Measurements from ENCODE around the gene LYPD8.
"Not testable (repeated sequence)": the region's sequence is repeated elsewhere in the genome, so short reads cannot be mapped to it uniquely, and the experiment has no call there.

The LYPD8 gene, protein sequence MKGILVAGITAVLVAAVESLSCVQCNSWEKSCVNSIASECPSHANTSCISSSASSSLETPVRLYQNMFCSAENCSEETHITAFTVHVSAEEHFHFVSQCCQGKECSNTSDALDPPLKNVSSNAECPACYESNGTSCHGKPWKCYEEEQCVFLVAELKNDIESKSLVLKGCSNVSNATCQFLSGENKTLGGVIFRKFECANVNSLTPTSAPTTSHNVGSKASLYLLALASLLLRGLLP

DNA sequence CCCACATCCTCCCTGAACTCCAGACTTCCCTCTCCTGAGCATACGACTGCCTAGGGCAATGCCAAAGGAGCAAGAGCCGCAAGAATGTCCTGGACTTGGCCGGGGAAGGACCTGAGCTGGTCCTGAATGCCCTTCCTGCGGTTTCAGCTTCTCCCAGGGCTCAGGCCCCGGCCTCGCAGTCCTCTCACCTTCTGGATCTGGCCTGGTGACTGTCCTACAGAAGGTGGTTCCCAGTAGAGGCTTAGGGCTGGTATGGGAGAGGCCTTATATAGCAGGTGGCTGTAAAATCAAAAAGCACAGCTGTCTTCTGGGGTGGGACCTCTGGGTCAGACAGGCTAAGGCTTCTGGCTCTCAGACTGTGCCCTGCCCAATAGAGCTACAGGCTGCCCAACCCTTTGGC is at the start of gene LYPD8:
Gene LYPD8, minus strand, starts transcription at position 243 of the 400 bp plus-strand sequence. CDS start 4,678 bp downstream, outside the sequence.
- DNase-seq, result no peak

DNA sequence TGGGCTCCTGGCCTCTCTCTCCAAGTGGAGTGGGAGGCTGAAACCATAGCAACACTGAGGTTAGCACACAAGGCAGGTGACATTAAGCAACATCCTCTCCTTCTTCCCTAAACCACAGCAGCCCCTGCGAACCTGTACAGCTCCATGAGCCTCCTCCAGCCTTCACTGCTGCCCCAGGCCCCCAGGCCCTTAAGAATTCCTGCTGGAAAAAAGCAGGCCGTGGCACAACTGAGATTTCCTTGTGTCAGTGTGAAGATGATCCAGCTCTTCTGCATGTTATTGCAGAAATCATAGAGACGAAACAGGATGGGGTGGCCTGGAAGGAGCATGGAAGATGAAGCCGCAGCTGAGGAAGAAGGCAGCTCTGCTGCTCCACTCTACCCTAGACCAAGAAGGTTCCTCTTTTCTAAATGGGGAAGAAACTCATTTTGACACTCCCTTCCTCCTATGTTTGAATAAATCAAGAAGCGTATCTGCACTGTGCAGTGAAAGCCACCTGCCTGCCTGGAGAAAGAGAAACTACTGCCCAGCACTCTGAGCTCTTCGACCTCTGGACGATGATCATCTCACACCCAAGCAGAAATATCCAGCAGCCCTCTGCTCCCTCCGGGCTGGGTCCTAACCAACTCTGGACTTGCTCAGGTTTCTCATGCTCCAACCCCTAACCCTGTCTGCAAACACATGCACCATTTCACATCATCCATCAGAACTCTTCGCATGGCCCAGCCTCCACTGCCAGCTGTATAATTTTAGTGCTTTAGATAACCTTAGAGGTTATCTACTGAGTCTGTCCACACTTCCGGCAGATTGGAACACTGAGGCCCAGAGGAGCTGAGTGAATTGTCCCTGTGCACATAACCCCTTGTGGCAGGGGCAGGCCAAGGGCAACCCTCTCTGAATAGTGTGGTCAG is 49.5 kb upstream of the LYPD8 start:
- DNase-seq, result no peak

DNA sequence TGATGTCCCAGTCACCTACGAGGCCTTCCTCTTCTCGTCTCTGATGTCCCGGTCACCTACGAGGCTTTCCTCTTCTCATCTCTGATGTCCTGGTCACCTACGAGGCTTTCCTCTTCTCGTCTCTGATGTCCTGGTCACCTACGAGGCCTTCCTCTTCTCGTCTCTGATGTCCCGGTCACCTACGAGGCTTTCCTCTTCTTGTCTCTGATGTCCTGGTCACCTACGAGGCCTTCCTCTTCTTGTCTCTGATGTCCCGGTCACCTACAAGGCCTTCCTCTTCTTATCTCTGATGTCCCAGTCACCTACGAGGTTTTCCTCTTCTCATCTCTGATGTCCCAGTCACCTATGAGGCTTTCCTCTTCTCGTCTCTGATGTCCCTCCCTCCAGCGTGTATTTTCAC is 47.9 kb upstream of the LYPD8 start:
- DNase-seq, result not testable (repeated sequence)

DNA sequence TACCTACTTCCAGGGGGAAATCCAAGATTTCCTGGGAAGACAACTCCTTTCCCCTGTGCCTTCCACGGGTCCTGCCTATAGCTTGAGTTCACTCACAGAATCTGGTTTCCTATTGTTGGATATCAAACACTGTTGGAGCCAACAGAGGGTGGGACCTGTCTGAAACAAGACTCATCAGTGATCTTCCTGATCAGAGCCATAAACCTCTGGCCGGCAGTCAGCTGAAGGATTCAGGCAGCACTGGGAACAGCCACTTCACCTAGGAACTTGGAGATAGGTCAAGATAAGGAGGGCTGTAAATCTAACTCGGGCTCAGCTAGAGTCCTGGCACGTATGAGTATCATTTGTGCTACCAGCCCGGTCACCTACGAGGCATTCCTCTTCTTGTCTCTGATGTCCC is 46.9 kb upstream of the LYPD8 start:
- DNase-seq, result no peak

DNA sequence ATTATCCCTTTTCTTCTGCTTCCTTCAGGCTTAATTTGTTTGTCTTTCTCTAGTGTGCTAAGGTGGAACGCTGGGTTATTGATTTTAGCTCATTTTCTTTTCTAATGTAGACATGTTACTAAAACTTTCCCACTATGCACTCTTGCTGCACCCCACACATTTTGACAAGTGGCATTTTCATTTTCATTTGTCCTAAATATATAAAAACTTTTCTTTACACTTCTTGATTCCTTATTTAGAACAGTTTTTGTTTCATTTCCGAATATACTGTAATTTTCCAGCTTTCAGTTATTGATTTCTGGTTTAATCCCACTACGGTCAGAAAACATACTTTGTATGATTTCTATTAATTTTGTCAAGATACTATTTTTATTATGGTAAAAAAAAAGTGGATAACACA is 44.9 kb upstream of the LYPD8 start:
- no peak for DNase-seq

DNA sequence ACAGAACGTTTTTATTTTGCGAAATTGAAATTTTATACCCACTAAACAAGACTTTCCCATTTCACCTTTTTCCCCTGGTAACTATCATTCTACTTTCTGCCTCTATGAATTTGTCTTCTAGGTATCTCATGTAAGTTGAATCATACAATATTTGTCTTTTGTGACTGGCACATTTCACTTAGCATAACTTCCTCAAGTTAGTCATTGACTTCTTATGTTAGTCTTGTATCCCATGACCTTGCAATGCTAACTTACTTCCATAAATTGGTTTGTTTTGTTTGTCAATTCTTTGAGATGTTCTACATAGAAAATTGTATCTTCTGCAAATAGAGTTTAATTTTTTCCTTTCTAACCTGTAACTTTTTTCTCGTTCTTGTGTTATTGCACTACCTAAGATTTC is 43.2 kb upstream of the LYPD8 start:
- DNase-seq, result no peak

DNA sequence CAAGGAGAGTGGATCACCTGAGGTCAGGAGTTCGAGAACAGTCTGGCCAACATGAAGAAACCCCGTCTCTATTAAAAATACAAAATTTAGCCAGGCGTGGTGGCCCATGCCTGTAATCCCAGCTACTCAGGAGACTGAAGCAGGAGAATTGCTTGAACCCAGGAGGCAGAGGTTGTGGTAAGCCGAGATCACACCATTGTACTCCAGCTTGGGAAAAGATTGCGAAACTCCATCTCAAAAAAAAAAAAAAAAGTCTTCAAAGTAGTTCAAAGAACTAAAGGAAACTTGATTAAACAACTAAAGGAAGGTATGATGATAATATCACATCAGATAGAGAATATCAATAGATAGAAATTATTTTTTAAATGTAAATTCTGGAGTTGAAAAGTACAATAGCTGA is 39.1 kb upstream of the LYPD8 start:
- DNase-seq, result not testable (repeated sequence)

DNA sequence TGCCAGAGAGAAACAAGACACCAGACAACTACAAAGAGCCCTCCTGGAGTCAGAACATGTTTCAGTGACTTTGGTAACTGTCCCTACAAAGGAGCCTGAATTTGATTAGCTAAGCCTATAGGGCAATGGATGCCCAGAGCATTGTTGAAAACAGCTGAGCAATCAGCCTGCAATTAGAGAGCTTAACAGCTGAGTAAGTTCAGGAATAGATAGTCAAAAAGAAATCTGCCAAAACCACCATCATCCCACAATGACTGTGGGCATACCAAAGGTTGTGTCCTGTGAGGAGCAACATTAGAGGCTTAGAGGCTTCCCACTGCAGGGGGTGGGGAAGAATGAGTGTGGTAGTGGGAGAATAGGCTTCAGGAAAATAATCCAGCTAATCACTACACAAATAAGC is 38.0 kb upstream of the LYPD8 start:
- no peak for DNase-seq

DNA sequence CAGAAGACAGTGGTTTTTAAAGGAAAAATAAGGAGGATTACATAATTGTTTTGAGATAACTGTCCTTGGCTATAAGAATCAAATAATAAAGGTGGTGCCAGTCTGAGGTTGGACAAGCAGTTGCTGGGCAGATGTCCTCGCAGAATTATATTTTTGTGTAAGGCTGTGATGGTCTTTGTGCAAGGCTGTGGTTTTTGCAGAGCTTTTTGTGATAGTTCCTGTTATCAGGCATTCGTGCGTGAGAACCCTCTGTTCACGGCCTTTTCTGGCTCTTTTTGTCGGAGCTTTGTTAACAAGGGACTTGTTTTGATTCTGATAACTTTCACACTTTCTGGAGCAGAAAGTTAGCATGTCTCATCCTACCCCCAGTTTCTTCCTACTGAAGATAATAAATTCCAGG is 36.8 kb upstream of the LYPD8 start:
- no peak for DNase-seq

DNA sequence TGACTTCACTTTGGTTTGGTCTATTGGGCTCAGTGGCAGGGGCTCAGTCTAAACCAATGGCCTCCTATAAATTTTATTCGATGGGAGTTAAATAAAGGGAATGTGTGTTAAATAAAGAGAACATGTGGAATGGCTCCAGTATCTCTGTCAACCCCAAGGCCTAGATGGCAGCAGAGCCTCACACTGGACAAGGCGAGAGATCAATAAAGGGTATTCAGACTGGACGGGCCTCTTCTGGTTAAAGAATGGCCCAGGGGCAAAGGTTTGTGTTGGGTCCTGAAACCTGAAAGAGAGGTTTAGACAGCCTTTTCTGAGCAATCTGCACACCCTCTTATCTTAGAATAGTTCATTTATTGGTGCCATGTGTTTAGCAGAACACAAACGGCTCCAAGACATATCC is 35.5 kb upstream of the LYPD8 start:
- DNase-seq, result no peak

DNA sequence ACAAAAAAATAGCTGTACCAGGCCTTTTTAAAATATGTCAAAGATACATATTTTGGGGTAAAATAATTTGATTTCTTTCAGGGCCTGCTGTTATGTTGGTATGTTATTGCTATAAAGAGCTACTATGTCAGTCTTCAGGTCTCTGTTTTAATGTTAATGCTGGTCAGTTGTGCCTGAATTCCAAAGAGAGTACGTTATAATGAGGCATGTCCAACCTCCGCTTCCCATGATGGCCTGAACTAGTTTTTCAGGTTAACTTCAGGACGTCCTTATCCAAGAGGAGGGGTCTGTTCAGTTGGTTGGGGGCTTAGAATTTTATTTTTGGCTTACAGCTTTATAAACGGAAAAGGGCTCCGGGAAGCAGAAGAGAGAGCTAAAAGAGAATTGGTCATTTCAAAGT is 34.9 kb upstream of the LYPD8 start:
- DNase-seq, result no peak

DNA sequence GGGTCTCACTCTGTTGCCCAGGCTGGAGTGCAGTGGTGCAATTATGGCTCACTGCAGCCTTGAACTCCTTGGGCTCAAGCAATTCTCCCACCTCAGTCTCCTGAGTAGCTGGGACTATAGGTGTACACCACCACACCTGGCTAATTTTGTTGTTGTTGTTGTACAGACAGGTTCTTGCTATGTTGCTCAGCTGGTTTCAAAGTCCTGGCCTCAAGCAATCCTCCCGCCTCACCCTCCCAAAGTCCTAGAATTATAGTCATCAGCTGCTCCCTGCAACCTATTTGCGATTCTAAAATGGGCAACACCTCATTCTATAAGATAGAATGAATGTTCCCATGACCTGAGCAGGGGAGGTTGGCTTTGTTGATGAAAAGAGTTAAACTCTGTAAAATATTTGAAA is 33.8 kb upstream of the LYPD8 start:
- DNase-seq, result not testable (repeated sequence)

DNA sequence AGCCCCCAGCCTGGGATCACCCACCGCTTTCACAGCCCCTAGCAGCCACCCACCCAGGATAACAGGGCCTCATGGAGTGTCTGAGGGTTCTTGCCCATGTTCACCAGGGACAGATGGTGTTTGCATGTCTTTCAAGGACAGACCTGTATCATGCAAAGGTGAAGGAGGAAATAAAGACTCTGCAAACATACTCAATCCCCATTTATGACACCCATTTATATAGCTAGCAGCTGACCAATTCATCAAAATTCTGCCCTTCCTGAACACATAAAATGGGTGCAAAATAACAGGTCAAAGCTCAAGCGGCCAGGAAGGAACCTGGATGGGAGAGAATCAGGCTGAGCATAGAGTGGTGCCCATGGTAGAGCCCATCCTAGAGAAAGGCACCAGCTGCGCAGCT is 32.8 kb upstream of the LYPD8 start:
- DNase-seq, result no peak

DNA sequence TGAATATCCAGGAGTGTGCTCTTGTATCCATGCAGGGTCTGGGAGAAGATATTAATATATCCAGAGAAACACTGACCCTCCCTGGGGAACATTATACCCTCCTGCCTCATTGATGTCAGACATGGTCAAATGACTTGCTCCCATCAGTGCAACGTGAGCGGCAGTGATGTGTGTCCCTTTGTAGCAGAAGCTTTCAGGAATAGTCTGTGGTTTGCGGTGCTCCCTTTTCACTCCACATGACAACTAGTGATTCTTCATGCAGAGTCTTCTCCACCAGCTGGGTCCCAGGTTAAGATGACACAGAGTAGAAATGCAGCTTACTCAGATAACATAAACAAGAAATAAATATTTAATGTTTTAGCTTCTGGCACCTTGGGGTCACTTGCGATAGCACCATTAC is 31.9 kb upstream of the LYPD8 start:
- no peak for DNase-seq

DNA sequence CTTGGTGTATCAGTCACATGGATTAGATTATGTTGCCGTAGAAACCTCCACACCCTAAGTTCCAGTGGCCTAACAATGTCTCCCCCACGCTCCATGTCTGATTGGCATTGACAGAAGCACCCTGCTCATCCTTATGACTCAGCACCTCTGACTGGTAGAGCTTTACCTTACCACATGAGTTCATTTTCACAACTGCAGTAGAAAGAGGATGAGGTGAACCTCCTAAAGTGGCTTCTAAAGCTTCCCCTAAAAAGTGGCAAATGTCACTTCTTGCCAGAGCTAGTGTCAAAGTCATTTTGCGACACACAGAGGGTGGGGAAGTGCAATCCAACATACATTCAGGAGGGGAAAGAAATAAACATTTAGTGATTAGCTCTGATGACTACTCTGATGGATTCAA is 30.6 kb upstream of the LYPD8 start:
- no peak for DNase-seq

DNA sequence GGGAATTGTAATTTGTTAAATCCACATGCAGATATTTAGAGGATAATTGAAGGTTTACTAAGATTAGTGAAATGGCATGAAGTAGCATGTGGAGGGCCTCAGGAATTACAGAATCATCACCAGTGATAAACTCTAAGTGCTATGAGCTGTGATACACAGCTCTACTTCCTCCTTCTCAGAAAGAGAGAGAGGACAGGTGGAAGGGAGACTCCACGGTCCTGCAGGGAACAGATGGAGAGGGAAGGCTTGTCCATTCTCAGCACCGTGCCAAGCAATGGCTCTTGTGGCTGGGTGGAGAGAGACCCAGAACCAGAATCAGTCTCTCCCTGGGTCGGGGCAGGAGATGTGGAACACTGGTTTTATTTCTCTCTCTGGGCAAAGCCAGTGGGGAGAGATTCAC is 27.8 kb upstream of the LYPD8 start:
- DNase-seq, result no peak

DNA sequence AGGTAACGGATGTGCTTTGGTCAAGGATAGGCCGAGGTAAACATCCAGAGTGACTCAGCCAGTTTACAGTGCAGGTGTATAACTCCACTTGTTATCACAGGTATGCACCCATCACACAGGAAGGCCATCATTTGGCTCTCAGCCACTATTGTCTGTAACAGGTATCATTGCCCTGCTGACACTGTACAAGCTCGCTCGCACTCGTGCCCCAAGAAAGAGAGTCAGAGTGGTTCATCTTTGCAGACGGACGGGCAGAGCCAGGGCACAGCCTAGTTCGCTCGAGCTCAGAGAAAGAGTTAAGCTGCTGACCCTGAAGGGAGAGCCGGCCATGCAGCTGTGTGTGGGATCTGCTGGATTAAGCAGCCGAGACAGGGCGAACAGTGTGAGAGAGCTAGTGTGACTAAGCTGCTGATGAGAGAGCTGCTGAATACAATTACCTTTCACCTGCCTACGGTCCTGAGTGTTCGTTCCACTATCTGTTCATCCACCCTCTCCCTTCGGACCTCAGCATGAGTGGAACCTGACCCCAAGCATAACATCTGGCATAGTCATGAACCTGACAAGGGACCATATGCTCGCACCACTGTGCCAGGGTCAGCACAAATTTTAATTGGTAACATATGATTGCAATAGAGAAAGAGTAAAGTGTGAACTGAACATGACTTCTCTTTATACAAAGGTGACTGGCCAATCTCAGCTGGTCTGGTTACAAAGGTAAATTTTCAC is 27.0 kb upstream of the LYPD8 start:
- no peak for DNase-seq

DNA sequence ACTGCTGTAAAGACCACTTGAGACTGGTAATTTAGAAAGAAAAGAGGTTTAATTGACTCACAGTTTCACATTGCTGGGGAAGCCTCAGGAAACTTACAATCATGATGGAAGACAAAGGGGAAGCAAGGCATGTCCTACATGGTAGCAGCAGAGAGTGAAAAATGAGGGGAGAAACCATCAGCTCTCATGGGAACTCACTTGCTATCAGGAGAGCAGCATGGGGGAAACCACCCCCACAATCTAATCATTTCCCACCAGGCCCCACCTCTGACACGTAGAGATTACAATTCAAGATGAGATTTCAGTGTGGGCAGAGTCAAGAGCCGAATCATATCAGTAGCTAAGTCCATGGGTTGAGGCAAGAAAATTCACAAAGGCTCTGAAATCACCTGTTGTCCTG is 23.8 kb upstream of the LYPD8 start:
- no peak for DNase-seq

DNA sequence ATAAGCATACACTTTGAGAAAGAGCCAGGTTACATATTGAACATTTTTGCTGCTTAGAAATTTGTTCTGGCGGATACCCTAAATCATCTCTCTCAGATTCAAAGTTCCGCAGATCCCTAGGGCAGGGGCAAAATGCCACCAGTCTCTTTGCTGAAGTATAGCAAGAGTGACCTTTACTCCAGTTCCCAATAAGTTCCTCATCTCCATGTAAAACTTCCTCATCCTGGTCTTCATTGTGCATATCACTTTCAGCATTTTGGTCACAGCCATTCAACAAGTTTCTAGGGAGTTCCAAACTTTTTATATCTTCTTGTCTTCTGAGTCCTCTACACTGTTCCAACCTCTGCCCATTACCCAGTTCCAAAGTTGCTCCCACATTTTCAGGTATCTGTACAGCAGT is 23.3 kb upstream of the LYPD8 start:
- no peak for DNase-seq

DNA sequence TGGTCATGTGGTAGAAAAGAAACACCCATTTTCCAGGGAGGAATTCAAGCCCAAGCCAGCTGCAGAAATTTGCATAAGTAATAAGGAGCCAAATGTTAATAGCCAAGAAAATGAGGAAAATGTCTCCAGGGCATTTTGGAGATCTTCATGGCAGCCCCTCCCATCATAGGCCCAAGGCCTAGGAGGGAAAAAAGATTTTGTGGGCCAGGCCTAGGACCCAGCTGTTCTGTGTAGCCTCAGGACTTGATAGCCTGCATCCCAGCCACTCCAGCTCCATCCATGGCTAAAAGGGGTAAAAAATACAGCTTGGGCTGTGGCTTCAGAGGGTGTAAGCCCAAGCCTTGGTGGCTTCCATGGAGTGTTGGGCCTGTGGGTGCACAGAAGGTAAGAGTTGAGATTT is 21.4 kb upstream of the LYPD8 start:
- DNase-seq, result no peak

DNA sequence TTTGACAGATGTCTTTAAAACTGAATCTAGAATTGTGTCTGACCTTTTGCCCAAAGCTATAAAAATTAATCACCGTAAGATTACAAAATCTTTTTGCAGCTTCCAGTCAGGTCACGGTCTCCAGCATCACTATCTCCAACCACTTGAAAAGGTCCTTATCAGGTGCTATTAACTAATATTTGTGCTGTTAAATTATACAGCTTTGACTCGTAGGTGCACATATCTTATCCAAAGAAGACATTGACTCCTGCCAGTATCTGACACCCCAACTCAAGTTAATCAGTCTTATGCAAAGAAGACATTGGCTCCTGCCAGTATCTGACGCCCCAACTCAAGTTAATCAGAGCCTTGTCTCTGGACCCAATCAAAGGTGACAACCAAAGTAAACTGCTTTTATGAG is 19.9 kb upstream of the LYPD8 start:
- no peak for DNase-seq

DNA sequence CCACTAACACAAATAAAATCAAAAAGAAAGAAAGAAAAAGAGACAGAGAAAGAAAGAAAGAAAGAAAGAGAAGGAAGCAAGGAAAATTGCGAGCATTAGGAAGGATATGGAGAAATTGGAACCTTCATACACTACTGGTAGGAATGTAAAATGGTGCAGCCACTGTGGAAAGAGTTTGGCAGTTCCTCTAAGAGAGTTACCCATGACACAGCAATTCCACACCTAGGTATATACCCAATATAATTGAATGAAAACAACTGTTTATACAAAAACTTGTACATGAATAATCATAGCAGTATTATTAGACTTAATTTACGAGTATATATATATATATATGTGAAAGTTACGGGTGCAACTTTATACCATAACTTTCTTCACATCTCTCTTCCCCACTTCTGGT is 4.1 kb upstream of the LYPD8 start:
- no peak for DNase-seq

DNA sequence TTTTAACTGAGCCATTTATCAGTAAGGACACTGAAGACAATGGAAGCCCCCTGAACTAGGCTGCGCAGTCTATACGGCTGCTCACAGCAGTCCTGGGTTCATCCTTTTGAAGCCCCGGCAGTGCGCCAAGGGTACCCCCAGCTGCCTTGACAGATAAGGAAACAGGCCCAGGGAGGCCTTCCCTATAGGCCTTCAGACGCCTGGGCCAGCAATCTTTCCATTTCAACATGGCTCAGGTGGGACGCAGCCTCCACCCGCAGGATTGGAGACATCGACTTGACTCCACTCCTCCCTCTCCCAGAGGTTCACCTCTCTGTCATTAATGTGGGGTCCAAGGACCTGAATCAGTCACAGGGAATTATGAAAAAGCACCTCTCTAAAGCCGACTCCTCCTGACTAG is 2.8 kb upstream of the LYPD8 start:
- no peak for DNase-seq

DNA sequence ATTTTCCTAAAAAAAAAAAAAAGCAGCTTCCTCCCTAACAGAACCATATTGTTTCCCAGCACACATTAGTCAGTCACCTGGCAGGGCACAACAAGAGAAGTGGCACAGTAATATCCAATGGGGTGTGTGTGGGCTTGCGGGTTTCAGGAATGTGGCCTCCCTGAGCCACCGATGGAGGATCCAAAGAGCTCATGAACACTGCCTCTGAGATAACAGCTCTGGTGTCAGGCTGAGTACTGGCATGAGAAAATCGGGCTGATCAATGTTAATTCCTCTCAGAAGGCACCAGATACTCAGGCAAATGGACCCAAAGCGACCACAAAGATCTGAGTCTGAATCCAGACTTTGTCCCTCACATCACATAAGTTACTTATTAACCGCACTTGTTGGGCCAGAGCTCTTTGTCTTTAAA is 2.2 kb upstream of the LYPD8 start:
- DNase-seq, result no peak

Measured in CD4-positive, alpha-beta T cell treated with Interleukin-17A for 4 hours (primary cell).